ENCODE results near the gene GCK. TPM values are rescaled to one million over a fixed set of nuclear protein-coding genes. Genes with fewer than 3 reads are reported as not detected.
"Not testable (repeated sequence)": the region's sequence is repeated elsewhere in the genome, so short reads cannot be mapped to it uniquely, and the experiment has no call there.

GCK gene
- polyA plus RNA-seq, 3 donors, result 0.56 to 1.4 (median 0.64) TPM

DNA sequence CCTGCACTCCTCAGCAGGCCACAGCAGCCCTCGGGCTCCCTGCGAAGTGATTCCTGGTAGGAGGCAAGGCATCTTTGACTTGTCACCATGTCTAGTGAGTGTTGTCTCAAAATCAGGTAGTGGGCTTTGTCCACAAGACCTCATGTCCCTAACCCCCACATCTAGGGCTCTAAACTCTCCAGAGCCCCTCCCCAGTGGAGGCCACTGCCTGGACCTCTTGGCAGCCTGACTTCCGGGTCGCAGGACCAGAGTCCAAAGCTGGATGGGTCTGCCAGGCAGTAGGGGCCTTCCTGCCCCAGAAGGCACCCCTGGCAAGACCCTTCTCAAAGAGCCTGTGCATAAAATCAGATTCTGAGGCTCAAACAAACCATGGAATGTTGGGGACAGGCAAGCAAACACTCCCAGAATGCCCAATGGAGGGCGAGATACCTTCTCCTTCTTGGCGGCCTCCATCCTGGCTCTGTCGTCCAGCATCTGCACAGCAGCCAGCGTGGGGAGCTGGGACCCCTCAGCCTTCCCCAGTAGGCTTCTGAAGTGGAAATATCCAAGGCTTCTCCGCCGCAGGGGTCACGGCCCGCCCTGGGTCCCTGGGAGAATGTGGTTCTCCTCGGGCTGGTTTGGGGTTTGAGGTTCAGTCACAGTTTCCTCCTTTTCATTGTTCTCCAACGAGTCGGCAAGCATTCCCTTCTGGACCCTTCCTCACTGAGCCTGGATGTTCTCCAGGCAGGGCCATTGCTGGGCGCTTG is 586 bp downstream of the GCK start:
- 73 to 84% (median 82%) methylated on average over 16 of the region's 16 CpGs for WGBS, 3 donors

GRCh38 chr7:44187636-44188416 is 1.4 kb downstream of the GCK start:
- 53 to 68% (median 59%) methylated on average over 9 of the region's 9 CpGs for WGBS, 3 donors
- H3K27ac ChIP-seq (ENCODE audit: low read depth, low read length), result no peak overlapping the region

More for the DNA sequence above, 586 bp downstream of the GCK start:
- H3K27ac ChIP-seq (ENCODE audit: low read depth, low read length), result no peak overlapping the region

DNA sequence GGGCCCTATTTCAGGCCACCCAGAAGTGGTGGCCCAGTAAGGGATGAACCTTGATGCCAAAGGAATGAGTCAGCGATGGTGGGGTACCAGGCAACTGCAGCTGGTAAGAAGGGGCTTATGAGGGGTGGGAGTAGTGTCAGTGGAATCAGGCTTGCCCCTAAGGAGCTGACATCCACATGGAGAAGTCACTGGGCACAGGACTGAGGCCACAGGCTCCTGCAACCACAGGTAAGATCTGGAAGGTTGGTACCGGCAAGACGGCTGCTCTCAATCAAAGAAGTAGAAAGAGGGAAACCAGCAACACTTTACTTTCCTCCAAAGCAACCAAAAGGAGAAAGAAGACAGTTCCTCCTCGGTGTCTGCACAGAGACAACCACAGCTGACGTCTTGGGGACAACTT is 2.5 kb downstream of the GCK start:
- 75 to 77% (median 75%) methylated on average over 5 of the region's 5 CpGs for WGBS, 3 donors
- no peak overlapping the region for H3K27ac ChIP-seq (ENCODE audit: low read depth, low read length)

DNA sequence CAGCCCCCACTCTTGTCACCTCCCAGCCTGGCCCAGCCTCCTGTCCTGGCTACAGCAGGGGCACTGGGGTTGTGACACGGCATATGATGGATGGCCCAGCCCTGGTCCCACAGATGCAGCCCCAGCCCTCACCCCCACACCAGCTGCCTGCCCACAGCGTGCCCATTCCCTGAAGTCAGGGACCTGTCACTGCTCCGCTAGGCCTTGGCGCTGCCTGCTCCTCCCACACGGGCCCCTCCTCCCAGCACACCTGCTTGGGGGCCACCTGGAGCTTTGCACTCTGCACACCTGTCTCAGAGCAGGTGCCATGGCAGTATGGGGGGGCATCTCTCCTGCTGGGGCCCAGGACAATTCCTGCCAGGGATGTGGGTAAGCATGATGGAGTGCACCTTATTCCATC is 3.5 kb downstream of the GCK start:
- H3K27ac ChIP-seq (ENCODE audit: low read depth, low read length), result no peak overlapping the region
- WGBS, 3 donors, result 78 to 89% (median 88%) methylated on average over 5 of the region's 5 CpGs

- 82 to 96% (median 88%) methylated on average over 2 of the region's 2 CpGs for WGBS, 3 donors
- no peak overlapping the region for H3K27ac ChIP-seq (ENCODE audit: low read depth, low read length)
Observed at GRCh38 chr7:44184873-44185446, 4.3 kb downstream of the GCK start.

- 66 to 74% (median 67%) methylated on average over 16 of the region's 16 CpGs for WGBS, 3 donors
- no peak overlapping the region for H3K27ac ChIP-seq (ENCODE audit: low read depth, low read length)
Observed at GRCh38 chr7:44184206-44184872, 4.9 kb downstream of the GCK start.

DNA sequence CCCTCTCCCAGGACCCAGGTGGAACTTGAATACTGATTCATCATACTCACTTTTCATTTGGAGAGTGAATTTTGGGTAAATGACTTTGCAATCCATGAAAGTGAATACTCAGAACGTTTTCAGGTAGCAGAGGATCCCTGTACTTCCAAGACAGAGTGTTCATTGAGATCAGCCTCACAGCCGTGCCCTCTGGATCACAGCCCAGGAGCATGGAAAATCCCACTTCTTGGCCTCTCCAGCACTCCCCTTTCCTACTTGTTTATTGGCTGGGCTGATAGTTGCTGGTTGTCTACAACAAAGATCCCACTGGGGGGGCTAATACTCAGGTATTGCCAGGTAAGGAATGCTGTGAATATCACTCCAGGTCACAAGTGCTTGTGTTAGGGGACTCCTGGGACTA is 5.9 kb downstream of the GCK start:
- no peak overlapping the region for H3K27ac ChIP-seq (ENCODE audit: low read depth, low read length)
- WGBS, 3 donors, result 35 to 44% (median 37%) methylated on average over 2 of the region's 2 CpGs

DNA sequence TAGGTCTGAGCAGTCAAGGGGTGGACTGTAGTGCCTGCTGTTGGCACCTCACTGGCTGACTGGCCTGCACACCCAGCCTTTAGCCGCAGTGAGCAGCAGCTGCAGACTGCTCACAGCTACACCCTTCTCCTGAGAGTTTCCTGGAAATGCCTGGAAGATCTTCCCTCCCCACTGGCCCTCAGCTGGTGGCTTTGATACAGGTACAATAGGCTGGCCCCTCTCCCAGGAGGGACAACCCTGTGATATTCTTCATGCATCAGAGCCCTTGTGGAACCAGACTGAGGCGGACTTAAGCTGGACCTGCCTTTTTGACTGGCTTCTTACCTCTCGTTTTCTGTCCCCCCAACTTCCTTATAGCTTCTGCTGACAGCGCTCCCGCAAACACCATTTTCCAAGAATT is 6.4 kb downstream of the GCK start:
- 76 to 92% (median 79%) methylated on average over 5 of the region's 5 CpGs for WGBS, 3 donors
- no peak overlapping the region for H3K27ac ChIP-seq (ENCODE audit: low read depth, low read length)

GRCh38 chr7:44180631-44181030 is 8.6 kb downstream of the GCK start:
- 59 to 69% (median 62%) methylated on average over 3 of the region's 3 CpGs for WGBS, 3 donors
- H3K27ac ChIP-seq (ENCODE audit: low read depth, low read length), result no peak overlapping the region

GRCh38 chr7:44177570-44178131 is 11.6 kb downstream of the GCK start:
- H3K27ac ChIP-seq (ENCODE audit: low read depth, low read length), result no peak overlapping the region
- WGBS, 3 donors, result 63 to 76% (median 74%) methylated on average over 4 of the region's 4 CpGs

GRCh38 chr7:44176486-44176885 is 12.8 kb downstream of the GCK start:
- 70 to 82% (median 79%) methylated on average over 7 of the region's 7 CpGs for WGBS, 3 donors
- H3K27ac ChIP-seq (ENCODE audit: low read depth, low read length), result no peak overlapping the region

DNA sequence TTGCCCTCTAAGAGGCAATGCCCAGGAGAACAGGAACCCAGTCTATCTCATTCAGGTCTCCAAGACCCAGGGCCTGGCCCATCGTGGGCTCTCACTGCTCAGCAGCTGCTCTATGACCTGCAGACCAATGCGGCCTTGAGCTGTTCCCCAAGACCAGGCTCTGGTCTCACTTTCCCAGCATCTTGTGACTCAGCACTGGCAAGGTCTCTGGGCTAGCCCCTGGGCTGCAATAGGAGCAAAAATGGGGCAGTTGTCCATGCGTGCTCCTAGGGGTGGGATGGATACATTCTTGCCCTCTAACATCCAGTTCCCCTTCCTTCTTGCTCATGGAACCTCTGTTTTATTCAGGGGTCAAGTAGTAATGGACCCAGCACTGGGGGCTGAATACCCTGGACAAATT is 13.5 kb downstream of the GCK start:
- no peak overlapping the region for H3K27ac ChIP-seq (ENCODE audit: low read depth, low read length)
- WGBS, 3 donors, result 66 to 89% (median 77%) methylated on average over 3 of the region's 3 CpGs

DNA sequence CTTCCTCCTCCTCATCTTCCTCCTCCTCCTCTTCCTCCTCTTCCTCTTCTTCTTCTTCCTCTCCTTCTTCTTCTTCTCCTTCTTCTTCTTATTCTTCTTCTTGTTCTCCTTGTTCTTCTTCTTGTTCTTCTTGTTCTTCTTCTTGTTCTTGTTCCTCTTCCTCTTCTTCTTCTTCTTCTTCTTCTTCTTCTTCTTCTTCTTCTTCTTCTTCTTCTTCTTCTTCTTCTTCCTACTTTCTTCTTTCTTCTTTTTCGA is 14.6 kb downstream of the GCK start:
- WGBS, 3 donors, result 69 to 73% (median 70%) methylated on average over 1 of the region's 1 CpG
- not testable (repeated sequence) for H3K27ac ChIP-seq (ENCODE audit: low read depth, low read length)

DNA sequence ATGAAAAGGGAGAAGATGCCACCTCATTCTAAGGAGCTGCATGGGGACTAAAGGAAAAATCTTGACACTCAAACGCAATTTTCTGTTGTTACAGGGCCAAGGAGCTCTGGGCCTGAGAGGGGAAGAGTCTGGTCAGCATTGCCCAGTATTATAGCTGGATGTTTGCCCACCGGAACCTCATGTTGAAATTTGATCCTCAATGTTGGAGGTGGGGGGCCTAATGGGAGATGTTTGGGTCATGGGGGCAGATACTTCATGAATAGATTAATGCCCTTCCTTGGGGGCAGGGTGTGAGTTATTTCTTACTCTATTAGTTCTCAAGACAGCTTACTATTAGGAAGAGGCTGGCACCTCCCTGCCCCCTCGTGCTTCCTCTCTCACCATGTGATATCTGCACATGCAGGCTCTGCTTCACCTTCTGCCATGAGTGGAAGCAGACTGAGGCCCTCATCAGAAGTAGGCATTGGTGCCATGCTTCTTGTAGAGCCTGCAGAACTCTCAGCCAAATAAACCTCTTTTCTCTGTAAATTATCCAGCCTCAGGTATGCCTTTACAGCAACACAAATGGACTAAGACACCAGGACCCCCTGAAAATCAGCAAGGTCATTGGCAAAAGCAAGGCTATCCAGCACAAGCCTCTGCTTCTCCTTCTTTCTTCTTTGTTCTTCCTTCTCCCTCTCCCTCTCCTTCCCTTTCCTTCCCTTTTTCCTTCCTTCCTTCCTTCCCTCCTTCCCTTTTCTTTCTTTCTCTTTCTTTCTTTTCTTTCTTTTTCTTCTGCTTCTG is 15.1 kb downstream of the GCK start:
- no peak overlapping the region for H3K27ac ChIP-seq (ENCODE audit: low read depth, low read length)
- 48 to 56% (median 53%) methylated on average over 3 of the region's 3 CpGs for WGBS, 3 donors

DNA sequence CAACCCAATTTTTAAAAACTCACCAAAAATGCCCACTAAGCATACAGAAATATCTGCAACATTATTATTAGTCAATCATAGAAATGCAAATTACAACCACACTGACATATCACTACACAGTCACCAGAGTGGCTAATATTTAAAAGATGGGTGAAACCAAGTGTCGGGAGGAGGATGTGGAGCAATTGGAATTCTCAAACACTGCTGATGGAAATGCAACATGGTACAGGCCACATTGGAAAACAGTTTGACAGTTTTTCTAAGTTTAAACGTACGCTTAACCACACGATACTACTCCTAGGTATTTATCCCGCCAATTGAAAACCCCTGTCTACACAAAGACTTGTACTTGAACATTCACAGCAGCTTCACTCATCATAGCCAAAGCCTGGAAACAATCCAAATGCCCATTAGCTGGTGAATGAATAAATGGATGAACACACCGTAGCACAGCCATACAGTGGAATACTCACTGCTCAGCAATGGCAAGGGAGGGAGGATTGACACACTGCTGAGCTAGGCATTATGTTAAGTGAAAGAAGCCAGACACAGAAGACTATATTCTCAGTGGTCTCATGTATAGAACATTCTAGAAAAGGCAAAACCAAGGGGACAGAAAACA is 16.3 kb downstream of the GCK start:
- WGBS, 3 donors, result 75 to 89% (median 89%) methylated on average over 6 of the region's 6 CpGs
- no peak overlapping the region for H3K27ac ChIP-seq (ENCODE audit: low read depth, low read length)

DNA sequence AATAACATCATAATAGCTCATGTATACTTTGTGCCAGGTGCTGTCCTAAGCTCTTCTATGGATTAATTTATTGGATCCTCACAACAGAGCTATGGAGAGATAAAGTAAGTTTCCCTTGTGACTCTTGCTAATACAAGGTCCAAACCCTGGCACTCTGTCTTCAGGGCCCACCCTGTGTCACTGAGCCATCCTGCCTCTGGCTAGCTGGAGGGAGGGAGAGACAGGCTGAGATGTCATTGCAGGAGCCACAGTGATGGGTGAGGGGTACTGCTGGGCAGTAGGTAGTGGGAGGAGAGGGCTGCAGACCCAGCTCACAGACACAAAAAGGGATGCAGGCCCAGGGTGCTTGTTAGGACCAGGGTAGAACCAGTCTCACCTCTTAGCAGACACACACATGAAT is 16.9 kb downstream of the GCK start:
- no peak overlapping the region for H3K27ac ChIP-seq (ENCODE audit: low read depth, low read length)

GRCh38 chr7:44171901-44172300 is 17.3 kb downstream of the GCK start:
- H3K27ac ChIP-seq (ENCODE audit: low read depth, low read length), result not testable (repeated sequence)
- WGBS, 3 donors, result 95 to 96% (median 95%) methylated on average over 9 of the region's 9 CpGs

- H3K27ac ChIP-seq (ENCODE audit: low read depth, low read length), result no peak overlapping the region
Observed at GRCh38 chr7:44167920-44168319, 21.3 kb downstream of the GCK start.

All from adipose tissue (tissue), 3 donors.